ENCODE measurements around the gene ARMC10. TPM values are rescaled to one million over a fixed set of nuclear protein-coding genes. Genes with fewer than 3 reads are reported as not detected.
"Not testable (repeated sequence)": the region's sequence is repeated elsewhere in the genome, so short reads cannot be mapped to it uniquely, and the experiment has no call there.

The ARMC10 gene
- 25.8 and 35.0 TPM in 2 replicates for total RNA-seq

GRCh38 chr7:103074519-103075336 lies at the start of gene ARMC10, which contains the start of gene FBXL13:
Gene ARMC10 (plus strand): TSS chr7:103075140. CDS start chr7:103075273, 133 bp downstream.
Gene FBXL13 (minus strand): TSS chr7:103074796.
- peak within 1 kb of the TSS; percentile 95 for H3K4me3 ChIP-seq (ENCODE audit: low read depth, low read length)
- peak; percentile 90 for DNase-seq (ENCODE audit: low read depth)
- TF ChIP-seq CTCF (IDR thresholded peaks at IDR 0.05; ENCODE audit: insufficient read depth, low read depth, low read length) = peak; percentile 34

- no peak for DNase-seq (ENCODE audit: low read depth)
- no peak for TF ChIP-seq CTCF (IDR thresholded peaks at IDR 0.05; ENCODE audit: insufficient read depth, low read depth, low read length)
- no peak overlapping the region for H3K4me3 ChIP-seq (ENCODE audit: low read depth, low read length)
Measured at GRCh38 chr7:103025341-103025740, 49.6 kb upstream of the ARMC10 start.

- no peak overlapping the region for H3K4me3 ChIP-seq (ENCODE audit: low read depth, low read length)
- no peak for TF ChIP-seq CTCF (IDR thresholded peaks at IDR 0.05; ENCODE audit: insufficient read depth, low read depth, low read length)
- DNase-seq (ENCODE audit: low read depth) = no peak
Measured at GRCh38 chr7:103031024-103031423, 43.9 kb upstream of the ARMC10 start.

- no peak for DNase-seq (ENCODE audit: low read depth)
- no peak for TF ChIP-seq CTCF (IDR thresholded peaks at IDR 0.05; ENCODE audit: insufficient read depth, low read depth, low read length)
- no peak overlapping the region for H3K4me3 ChIP-seq (ENCODE audit: low read depth, low read length)
Measured at GRCh38 chr7:103031781-103032180, 43.2 kb upstream of the ARMC10 start.

GRCh38 chr7:103034318-103034717 lies 40.6 kb upstream of the ARMC10 start:
- H3K4me3 ChIP-seq (ENCODE audit: low read depth, low read length); DNase-seq (ENCODE audit: low read depth): not testable (repeated sequence)

- no peak for TF ChIP-seq CTCF (IDR thresholded peaks at IDR 0.05; ENCODE audit: insufficient read depth, low read depth, low read length)
- H3K4me3 ChIP-seq (ENCODE audit: low read depth, low read length) = no peak overlapping the region
- DNase-seq (ENCODE audit: low read depth) = no peak
Measured at GRCh38 chr7:103037476-103037822, 37.5 kb upstream of the ARMC10 start.

GRCh38 chr7:103037823-103038739 lies 36.9 kb upstream of the ARMC10 start:
- not testable (repeated sequence) for H3K4me3 ChIP-seq (ENCODE audit: low read depth, low read length); DNase-seq (ENCODE audit: low read depth)

- DNase-seq (ENCODE audit: low read depth); H3K4me3 ChIP-seq (ENCODE audit: low read depth, low read length): not testable (repeated sequence)
Measured at GRCh38 chr7:103041815-103042214, 33.1 kb upstream of the ARMC10 start.

Measured in fibroblast of villous mesenchyme (primary cell).